ENCODE data around the gene NAA40.

The NAA40 gene

GRCh38 chr11:63978551-63979239 lies 39.9 kb downstream of the NAA40 start:
- no peak for ATAC-seq
- TF ChIP-seq CSRNP3 (CRISPR knock-in tag; IDR thresholded peaks at IDR 0.05) = no peak
- no peak for TF ChIP-seq ZC3H10 (CRISPR knock-in tag; IDR thresholded peaks at IDR 0.05)
- TF ChIP-seq TSHZ2 (CRISPR knock-in tag; IDR thresholded peaks at IDR 0.05) = no peak
- no peak for TF ChIP-seq ZNF70 (CRISPR knock-in tag; IDR thresholded peaks at IDR 0.05)
- no peak for TF ChIP-seq RARB (CRISPR knock-in tag; IDR thresholded peaks at IDR 0.05)
- TF ChIP-seq OSR1 (CRISPR knock-in tag; IDR thresholded peaks at IDR 0.05) = no peak
- TF ChIP-seq CREB5 (CRISPR knock-in tag; IDR thresholded peaks at IDR 0.05; ENCODE audit: low read depth) = no peak
- no peak for TF ChIP-seq POU6F1 (CRISPR knock-in tag; IDR thresholded peaks at IDR 0.05; ENCODE audit: borderline replicate concordance, low read depth)
- TF ChIP-seq PPARA (CRISPR knock-in tag; IDR thresholded peaks at IDR 0.05; ENCODE audit: borderline replicate concordance) = no peak
- TF ChIP-seq TOX (CRISPR knock-in tag; IDR thresholded peaks at IDR 0.05; ENCODE audit: borderline replicate concordance) = no peak
- no peak for TF ChIP-seq BACH2 (CRISPR knock-in tag; IDR thresholded peaks at IDR 0.05; ENCODE audit: borderline replicate concordance)
- no peak for TF ChIP-seq ESRRG (CRISPR knock-in tag; IDR thresholded peaks at IDR 0.05)
- no peak for TF ChIP-seq ZNF8 (CRISPR knock-in tag; IDR thresholded peaks at IDR 0.05)
- TF ChIP-seq ARNTL (CRISPR knock-in tag; IDR thresholded peaks at IDR 0.05; ENCODE audit: borderline replicate concordance, low read depth) = no peak
- no peak for TF ChIP-seq CSDC2 (CRISPR knock-in tag; IDR thresholded peaks at IDR 0.05)
- no peak for TF ChIP-seq GLIS3 (CRISPR knock-in tag; IDR thresholded peaks at IDR 0.05)
- no peak for TF ChIP-seq ZFP30 (CRISPR knock-in tag; IDR thresholded peaks at IDR 0.05)

- ATAC-seq = no peak
Measured at GRCh38 chr11:63979426-63979825, 40.6 kb downstream of the NAA40 start.

More at GRCh38 chr11:63979426-63979825, 40.6 kb downstream of the NAA40 start:
- TF ChIP-seq CREB5 (CRISPR knock-in tag; IDR thresholded peaks at IDR 0.05; ENCODE audit: low read depth) = no peak
- no peak for TF ChIP-seq TSHZ2 (CRISPR knock-in tag; IDR thresholded peaks at IDR 0.05)
- TF ChIP-seq ZFP3 (CRISPR knock-in tag; IDR thresholded peaks at IDR 0.05) = no peak
- no peak for TF ChIP-seq ZNF565 (CRISPR knock-in tag; conservative IDR thresholded peaks at IDR 0.05; ENCODE audit: low read depth)
- no peak for TF ChIP-seq GLIS3 (CRISPR knock-in tag; IDR thresholded peaks at IDR 0.05)
- TF ChIP-seq ZNF8 (CRISPR knock-in tag; IDR thresholded peaks at IDR 0.05) = no peak
- TF ChIP-seq ZNF70 (CRISPR knock-in tag; IDR thresholded peaks at IDR 0.05) = no peak
- no peak for TF ChIP-seq ISL1 (CRISPR knock-in tag; IDR thresholded peaks at IDR 0.05)
- TF ChIP-seq POU6F1 (CRISPR knock-in tag; IDR thresholded peaks at IDR 0.05; ENCODE audit: borderline replicate concordance, low read depth) = no peak
- TF ChIP-seq BACH2 (CRISPR knock-in tag; IDR thresholded peaks at IDR 0.05; ENCODE audit: borderline replicate concordance) = no peak
- TF ChIP-seq SNAI2 (CRISPR knock-in tag; IDR thresholded peaks at IDR 0.05) = no peak
- TF ChIP-seq PPARA (CRISPR knock-in tag; IDR thresholded peaks at IDR 0.05; ENCODE audit: borderline replicate concordance) = no peak

Measured in SK-N-SH treated with all-trans-retinoic acid at 6 μM for 48 hours (cell line).